Loucy (cell line): Measurements from ENCODE around the gene NR2F1-AS1.

ENCODE experiments used
- EZH2phosphoT487 ChIP-seq: fragments of 200-600 bp; IDR thresholded peaks from 2 replicates; pipeline ENCODE4 v1.6.1; 2018; ENCODE audit warnings: antibody characterized with exemption, mild to moderate bottlenecking, moderate library complexity, borderline replicate concordance
- TF ChIP-seq, protein P1 (sequence below): fragments of 200-600 bp; sonication (generic); conservative IDR thresholded peaks from 2 replicates; pipeline ENCODE4 v1.5.1; 2014; ENCODE audit warnings: mild to moderate bottlenecking, antibody characterized with exemption, low read length

- TF ChIP-seq, protein P1, sequence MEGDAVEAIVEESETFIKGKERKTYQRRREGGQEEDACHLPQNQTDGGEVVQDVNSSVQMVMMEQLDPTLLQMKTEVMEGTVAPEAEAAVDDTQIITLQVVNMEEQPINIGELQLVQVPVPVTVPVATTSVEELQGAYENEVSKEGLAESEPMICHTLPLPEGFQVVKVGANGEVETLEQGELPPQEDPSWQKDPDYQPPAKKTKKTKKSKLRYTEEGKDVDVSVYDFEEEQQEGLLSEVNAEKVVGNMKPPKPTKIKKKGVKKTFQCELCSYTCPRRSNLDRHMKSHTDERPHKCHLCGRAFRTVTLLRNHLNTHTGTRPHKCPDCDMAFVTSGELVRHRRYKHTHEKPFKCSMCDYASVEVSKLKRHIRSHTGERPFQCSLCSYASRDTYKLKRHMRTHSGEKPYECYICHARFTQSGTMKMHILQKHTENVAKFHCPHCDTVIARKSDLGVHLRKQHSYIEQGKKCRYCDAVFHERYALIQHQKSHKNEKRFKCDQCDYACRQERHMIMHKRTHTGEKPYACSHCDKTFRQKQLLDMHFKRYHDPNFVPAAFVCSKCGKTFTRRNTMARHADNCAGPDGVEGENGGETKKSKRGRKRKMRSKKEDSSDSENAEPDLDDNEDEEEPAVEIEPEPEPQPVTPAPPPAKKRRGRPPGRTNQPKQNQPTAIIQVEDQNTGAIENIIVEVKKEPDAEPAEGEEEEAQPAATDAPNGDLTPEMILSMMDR: no peak
- no peak for TF ChIP-seq EZH2phosphoT487
Observed at GRCh38 chr5:93395010-93395409, 186.0 kb downstream of the NR2F1-AS1 start.
